DND-41 (cell line): ENCODE data around the gene GOLGA8R.
"Not testable (repeated sequence)": the region's sequence is repeated elsewhere in the genome, so short reads cannot be mapped to it uniquely, and the experiment has no call there.

Experiments
- CTCF ChIP-seq: IDR thresholded peaks from 2 replicates; pipeline ENCODE4 v1.5.1; 2012; ENCODE audit warnings: borderline replicate concordance, low read length, moderate library complexity, mild to moderate bottlenecking; ENCODE audit not compliant: poor library complexity, severe bottlenecking; ENCODE audit errors: extremely low read depth
- EZH2 ChIP-seq: IDR thresholded peaks from 3 replicates; pipeline ENCODE4 v1.6.1; 2012; ENCODE audit warnings: borderline replicate concordance, low read depth, mild to moderate bottlenecking, moderate library complexity, low read length, inconsistent platforms; ENCODE audit not compliant: severe bottlenecking

DNA sequence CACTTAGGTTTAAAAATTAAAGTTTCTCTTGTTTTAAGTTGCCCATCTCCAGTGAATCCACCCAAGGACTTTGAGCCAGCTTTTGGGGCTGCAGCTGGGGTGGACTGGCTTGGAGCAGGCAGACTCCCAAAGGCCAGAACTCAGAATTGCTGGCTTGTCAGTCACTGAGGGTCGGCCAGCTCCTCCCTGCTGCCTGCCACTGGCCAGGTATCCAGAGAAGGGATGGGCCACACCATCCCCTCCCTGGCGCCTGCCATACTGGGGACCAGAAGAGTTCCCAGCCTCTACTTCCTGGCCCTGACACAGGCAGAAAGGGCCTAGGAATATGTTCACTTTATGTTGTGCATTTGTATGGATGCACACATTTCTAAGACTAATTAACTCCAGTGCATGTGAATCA, 53.1 kb downstream of the GOLGA8R start:
- not testable (repeated sequence) for TF ChIP-seq CTCF, EZH2
